HFFc6 (cell line): Measurements from ENCODE around the gene GRIK5. TPM values are rescaled to one million over a fixed set of nuclear protein-coding genes. Genes with fewer than 3 reads are reported as not detected.

Source experiments
- DNase-seq: peaks from one replicate; pipeline ENCODE4 v3.0.0-alpha.2; 2018
- H3K27ac Mint-ChIP-seq: 2 replicates; pipeline ENCODE4 v1.8.0; 2020; ENCODE audit warnings: mild to moderate bottlenecking, mixed read lengths
- H3K27me3 Mint-ChIP-seq: 2 replicates; pipeline ENCODE4 v1.8.0; 2021; ENCODE audit warnings: mild to moderate bottlenecking, moderate library complexity, mixed read lengths; ENCODE audit not compliant: insufficient read depth
- H3K36me3 Mint-ChIP-seq: 2 replicates; pipeline ENCODE4 v1.8.0; 2021; ENCODE audit warnings: low read depth, mixed read lengths
- H3K4me1 Mint-ChIP-seq: 2 replicates; pipeline ENCODE4 v1.8.0; 2020; ENCODE audit warnings: low read depth, mixed read lengths
- H3K4me3 Mint-ChIP-seq: 2 replicates; pipeline ENCODE4 v1.8.0; 2020; ENCODE audit warnings: mild to moderate bottlenecking, moderate library complexity, mixed read lengths
- H3K9me3 Mint-ChIP-seq: 2 replicates; pipeline ENCODE4 v1.8.0; 2020; ENCODE audit warnings: mild to moderate bottlenecking, mixed read lengths
- total RNA-seq, 6 experiments: library from RNA; stranded (reverse); fragmentation: NEBNext Ultra II Directional; extraction: Animal tissue kit (Norgen Biotek cat#: 25700); gene quantifications; 2 replicates in 1 of 6; 3 replicates in 5 of 6; pipeline ENCODE4 v1.2.3, GENCODE V29; 2021
- TF ChIP-seq, protein P1 (sequence below): fragments of 200-600 bp; sonication (generic); IDR thresholded peaks from 2 replicates; pipeline ENCODE4 v1.5.0; 2021; ENCODE audit warnings: antibody characterized with exemption, mild to moderate bottlenecking

GRIK5 gene
- total RNA-seq, 6 experiments from 2014 or later, result 0.07 to 0.19 (median 0.13) TPM; not detected in 1

DNA sequence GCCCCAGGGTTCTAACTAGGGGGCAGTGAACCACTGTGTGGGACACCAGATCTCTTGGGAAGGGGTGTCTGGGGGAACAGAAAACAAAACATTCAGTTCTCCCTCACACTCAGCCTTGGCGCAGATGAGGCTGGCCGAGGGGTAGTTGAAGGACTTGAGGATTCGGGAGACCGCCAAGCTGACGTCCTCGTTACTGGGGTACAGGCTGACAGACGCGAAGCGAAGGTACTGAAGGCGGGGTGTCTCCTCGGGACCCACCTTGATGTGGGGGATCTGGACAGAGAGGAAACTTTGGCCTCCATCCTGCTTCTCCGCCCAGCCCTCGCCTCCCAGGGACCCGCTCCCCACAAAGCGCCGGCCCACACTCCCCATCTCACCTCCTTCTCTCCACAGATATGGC is 7.6 kb downstream of the GRIK5 start:
- TF ChIP-seq, protein P1, sequence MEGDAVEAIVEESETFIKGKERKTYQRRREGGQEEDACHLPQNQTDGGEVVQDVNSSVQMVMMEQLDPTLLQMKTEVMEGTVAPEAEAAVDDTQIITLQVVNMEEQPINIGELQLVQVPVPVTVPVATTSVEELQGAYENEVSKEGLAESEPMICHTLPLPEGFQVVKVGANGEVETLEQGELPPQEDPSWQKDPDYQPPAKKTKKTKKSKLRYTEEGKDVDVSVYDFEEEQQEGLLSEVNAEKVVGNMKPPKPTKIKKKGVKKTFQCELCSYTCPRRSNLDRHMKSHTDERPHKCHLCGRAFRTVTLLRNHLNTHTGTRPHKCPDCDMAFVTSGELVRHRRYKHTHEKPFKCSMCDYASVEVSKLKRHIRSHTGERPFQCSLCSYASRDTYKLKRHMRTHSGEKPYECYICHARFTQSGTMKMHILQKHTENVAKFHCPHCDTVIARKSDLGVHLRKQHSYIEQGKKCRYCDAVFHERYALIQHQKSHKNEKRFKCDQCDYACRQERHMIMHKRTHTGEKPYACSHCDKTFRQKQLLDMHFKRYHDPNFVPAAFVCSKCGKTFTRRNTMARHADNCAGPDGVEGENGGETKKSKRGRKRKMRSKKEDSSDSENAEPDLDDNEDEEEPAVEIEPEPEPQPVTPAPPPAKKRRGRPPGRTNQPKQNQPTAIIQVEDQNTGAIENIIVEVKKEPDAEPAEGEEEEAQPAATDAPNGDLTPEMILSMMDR, result no peak
- H3K27ac Mint-ChIP-seq, result no peak overlapping the region
- no peaks in the 10 kb centered on the region for H3K36me3 Mint-ChIP-seq
- H3K9me3 Mint-ChIP-seq, result no peaks in the 10 kb centered on the region
- H3K27me3 Mint-ChIP-seq, result peaks cover 41% of the 10 kb centered on the region
- H3K4me1 Mint-ChIP-seq, result no peaks in the 10 kb centered on the region
- H3K4me3 Mint-ChIP-seq, result no peak overlapping the region
- DNase-seq, result no peak

DNA sequence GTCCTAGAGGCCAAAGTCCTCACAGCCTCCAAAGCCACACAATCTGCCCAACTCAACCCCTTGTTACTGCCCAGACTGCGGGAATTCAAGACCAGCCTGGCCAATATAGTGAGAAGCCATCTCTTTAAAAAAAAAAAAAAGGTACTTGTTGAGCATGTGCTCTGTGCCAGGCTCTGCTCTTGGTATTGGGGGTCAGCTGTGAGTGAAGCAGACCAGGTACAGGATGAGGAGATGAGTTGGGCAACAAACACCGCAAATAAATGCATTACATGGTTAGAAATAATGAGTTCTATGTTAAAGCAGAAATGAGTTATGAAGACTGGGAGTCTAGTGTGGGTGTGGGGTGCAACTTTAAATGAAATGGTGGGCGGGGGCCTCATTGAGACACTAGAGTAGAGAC is 9.9 kb downstream of the GRIK5 start:
- H3K27ac Mint-ChIP-seq, result no peak overlapping the region
- H3K4me1 Mint-ChIP-seq, result no peaks in the 10 kb centered on the region
- TF ChIP-seq, protein P1, result no peak
- H3K4me3 Mint-ChIP-seq, result no peak overlapping the region
- H3K9me3 Mint-ChIP-seq, result no peaks in the 10 kb centered on the region
- no peaks in the 10 kb centered on the region for H3K36me3 Mint-ChIP-seq
- no peak for DNase-seq
- peaks cover 40% of the 10 kb centered on the region for H3K27me3 Mint-ChIP-seq

- H3K36me3 Mint-ChIP-seq, result no peaks in the 10 kb centered on the region
- H3K9me3 Mint-ChIP-seq, result no peaks in the 10 kb centered on the region
- H3K4me3 Mint-ChIP-seq, result no peak overlapping the region
- peaks cover 42% of the 10 kb centered on the region for H3K27me3 Mint-ChIP-seq
- no peaks in the 10 kb centered on the region for H3K4me1 Mint-ChIP-seq
- no peak for DNase-seq
- TF ChIP-seq, protein P1, result no peak
- no peak overlapping the region for H3K27ac Mint-ChIP-seq
Observed at GRCh38 chr19:42059196-42059595, 10.8 kb downstream of the GRIK5 start.

GRCh38 chr19:42057846-42058245 is 12.2 kb downstream of the GRIK5 start:
- TF ChIP-seq, protein P1, result no peak
- Mint-ChIP-seq H3K27me3 (peaks cover 39% of the 10 kb centered on the region), H3K4me3 (no peak overlapping the region), H3K9me3 (no peaks in the 10 kb centered on the region), H3K4me1 (no peaks in the 10 kb centered on the region), H3K36me3 (no peaks in the 10 kb centered on the region), H3K27ac (no peak overlapping the region)
- no peak for DNase-seq

DNA sequence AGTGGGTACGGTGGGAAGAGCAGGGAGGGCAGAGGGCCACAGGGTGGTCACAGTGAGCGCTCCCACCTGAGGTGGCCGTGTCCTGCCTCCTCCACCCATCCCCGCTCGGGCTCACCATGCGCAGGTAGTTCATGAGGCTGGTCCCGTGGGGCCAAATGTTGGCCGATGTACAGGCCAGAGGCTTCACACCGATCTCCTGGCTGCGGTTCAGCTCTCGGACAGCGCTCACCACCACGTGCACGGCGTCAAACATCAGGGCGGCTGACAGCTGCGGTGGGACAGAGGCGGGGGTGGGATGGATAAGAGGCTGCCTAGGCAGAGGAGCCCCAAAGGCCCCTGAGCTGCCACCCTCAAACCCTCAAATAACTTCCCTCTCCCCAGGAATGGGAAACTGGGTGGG is 15.8 kb downstream of the GRIK5 start:
- H3K36me3 Mint-ChIP-seq, result no peaks in the 10 kb centered on the region
- H3K9me3 Mint-ChIP-seq, result no peaks in the 10 kb centered on the region
- no peak overlapping the region for H3K27ac Mint-ChIP-seq
- peaks cover 14% of the 10 kb centered on the region for H3K4me1 Mint-ChIP-seq
- TF ChIP-seq, protein P1, result no peak
- H3K27me3 Mint-ChIP-seq, result peaks cover 23% of the 10 kb centered on the region
- H3K4me3 Mint-ChIP-seq, result no peak overlapping the region
- no peak for DNase-seq
